Limb (tissue), 2 donors: Measurements from ENCODE around the gene MAST1.
A peak's percentile ranks its signal among the peaks of the same experiment; 100 is the strongest.
"Not testable (repeated sequence)": the region's sequence is repeated elsewhere in the genome, so short reads cannot be mapped to it uniquely, and the experiment has no call there.

ENCODE experiments used
- DNase-seq, 2 donors: peaks; one replicate each; pipeline ENCODE4 v3.0.0-alpha.2; 2016; ENCODE audit errors: extremely low spot score in 2 of 2

MAST1 gene

GRCh38 chr19:12800923-12801465 is 37.3 kb upstream of the MAST1 start:
- DNase-seq = no peak

- DNase-seq = peak; percentile 78 to 92
Observed at GRCh38 chr19:12801466-12802266, 36.6 kb upstream of the MAST1 start, which contains the start of the genes PRDX2 and THSD8. Gene PRDX2 (minus strand): TSS chr19:12801800. CDS start chr19:12801261, 539 bp downstream. Gene THSD8 (plus strand): TSS chr19:12802069. CDS start chr19:12802072, 3 bp downstream.

GRCh38 chr19:12802267-12803106 is 35.8 kb upstream of the MAST1 start:
- no peak for DNase-seq

GRCh38 chr19:12804051-12804450 is 34.3 kb upstream of the MAST1 start:
- DNase-seq = no peak

GRCh38 chr19:12806242-12807081 is 31.9 kb upstream of the MAST1 start, which contains the start of gene RNASEH2A:
Gene RNASEH2A (plus strand): TSS chr19:12806584. CDS start chr19:12806674, 90 bp downstream.
- peak; percentile 92 for DNase-seq

- no peak for DNase-seq
Observed at GRCh38 chr19:12815088-12815487, 23.2 kb upstream of the MAST1 start.

- DNase-seq = not testable (repeated sequence)
Observed at GRCh38 chr19:12817188-12817587, 21.1 kb upstream of the MAST1 start.

- DNase-seq = not testable (repeated sequence)
Observed at GRCh38 chr19:12817810-12818209, 20.5 kb upstream of the MAST1 start.

- no peak for DNase-seq
Observed at GRCh38 chr19:12821761-12822160, 16.6 kb upstream of the MAST1 start.

- peak in 1 of 2 donors; percentile 55 for DNase-seq
Observed at GRCh38 chr19:12825254-12826131, 12.8 kb upstream of the MAST1 start.

GRCh38 chr19:12828494-12828893 is 9.8 kb upstream of the MAST1 start:
- no peak for DNase-seq

- DNase-seq = no peak
Observed at GRCh38 chr19:12833418-12833737, 4.9 kb upstream of the MAST1 start.

- DNase-seq = peak in 1 of 2 donors; percentile 66
Observed at GRCh38 chr19:12833738-12834565, 4.4 kb upstream of the MAST1 start.

GRCh38 chr19:12834566-12834943 is 3.8 kb upstream of the MAST1 start, which contains the start of gene RTBDN:
Gene RTBDN (minus strand): TSS chr19:12834579. CDS start chr19:12829979, 4,600 bp downstream.
- DNase-seq = no peak

- peak in 1 of 2 donors; percentile 59 for DNase-seq
Observed at GRCh38 chr19:12834976-12835757, 3.1 kb upstream of the MAST1 start.

GRCh38 chr19:12836529-12836863 is 1.8 kb upstream of the MAST1 start:
- DNase-seq = no peak

- DNase-seq = no peak
Observed at GRCh38 chr19:12837225-12837624, 1.1 kb upstream of the MAST1 start.
